A673 (cell line): Measurements from ENCODE around the gene KIRREL3. TPM values are rescaled to one million over a fixed set of nuclear protein-coding genes. Genes with fewer than 3 reads are reported as not detected.

ENCODE experiments used
- BruUV-seq: library from RNA; stranded (reverse); fragments of 400-500 nt; replicated peaks from 2 replicates; lab custom pipeline; 2021; lab: Mats Ljungman, UMichigan
- CTCF ChIA-PET: fragments of 300-600 bp; sonication (Branson Sonifier 250); formaldehyde crosslinking; loops from one replicate; lab custom pipeline; 2022; ENCODE audit warnings: antibody characterized with exemption; lab: Charles Lee
- POLR2A ChIA-PET: fragments of 300-600 bp; sonication (Branson Sonifier 250); formaldehyde crosslinking; loops from one replicate; lab custom pipeline; 2022; ENCODE audit warnings: antibody characterized with exemption; ENCODE audit not compliant: low non-redundant PET; lab: Charles Lee
- DNase-seq: peaks from one replicate; pipeline ENCODE4 v3.0.0-alpha.2; 2015; ENCODE audit warnings: low spot score
- H3K27ac ChIP-seq: fragments of 200-600 bp; sonication (generic); 2 replicates; pipeline ENCODE4 v1.5.1; 2016; ENCODE audit warnings: mixed run types, low read depth, mild to moderate bottlenecking, mixed read lengths, antibody characterized with exemption, low read length; ENCODE audit not compliant: poor library complexity, severe bottlenecking
- H3K27me3 ChIP-seq: fragments of 200-600 bp; sonication (generic); replicated peaks from 2 replicates; pipeline ENCODE4 v1.6.1; 2017; ENCODE audit warnings: mixed run types, low read depth, mild to moderate bottlenecking, mixed read lengths, antibody characterized with exemption, low read length; ENCODE audit not compliant: insufficient read depth, poor library complexity
- H3K36me3 ChIP-seq: fragments of 200-600 bp; sonication (generic); 2 replicates; pipeline ENCODE4 v1.6.1; 2016; ENCODE audit warnings: mixed run types, mild to moderate bottlenecking, mixed read lengths, antibody characterized with exemption, low read length; ENCODE audit not compliant: insufficient read depth, poor library complexity, severe bottlenecking
- H3K4me1 ChIP-seq: fragments of 200-600 bp; sonication (generic); 2 replicates; pipeline ENCODE4 v1.6.1; 2017; ENCODE audit warnings: mixed run types, mild to moderate bottlenecking, mixed read lengths, antibody characterized with exemption, low read length; ENCODE audit not compliant: insufficient read depth, poor library complexity, severe bottlenecking
- H3K4me3 ChIP-seq: fragments of 200-600 bp; sonication (generic); 2 replicates; pipeline ENCODE4 v1.5.1; 2016; ENCODE audit warnings: low read depth, mixed run types, mild to moderate bottlenecking, mixed read lengths, low read length; ENCODE audit not compliant: poor library complexity, severe bottlenecking
- H3K9me3 ChIP-seq: fragments of 200-600 bp; sonication (generic); 2 replicates; pipeline ENCODE4 v1.6.1; 2016; ENCODE audit warnings: mixed run types, low read depth, mild to moderate bottlenecking, mixed read lengths, antibody characterized with exemption, low read length; ENCODE audit not compliant: poor library complexity, severe bottlenecking
- CTCF ChIP-seq: fragments of 300-800, 200-600 bp; sonication (generic); conservative IDR thresholded peaks from 2 replicates; pipeline ENCODE4 v1.5.1; 2017; ENCODE audit warnings: low read depth, mild to moderate bottlenecking, antibody characterized with exemption, low read length, moderate library complexity, mixed read lengths
- EZH2 ChIP-seq: fragments of 200-600 bp; sonication (generic); IDR thresholded peaks from 2 replicates; pipeline ENCODE4 v1.6.1; 2017; ENCODE audit warnings: borderline replicate concordance, low read depth, mild to moderate bottlenecking, mixed read lengths, antibody characterized with exemption, low read length; ENCODE audit not compliant: poor library complexity, severe bottlenecking
- intact Hi-C: fragments of 100-400 bp; cut with micrococcal nuclease; formaldehyde crosslinking; loops from one replicate; pipeline ENCODE4 v1.10.0; 2022; ENCODE audit not compliant: unreplicated experiment
- total RNA-seq: library from RNA; stranded (reverse); gene quantifications from 2 replicates; pipeline ENCODE4 v1.2.3, GENCODE V29; 2021

Gene KIRREL3
- total RNA-seq, 1 experiment from 2014 or later: not detected

GRCh38 chr11:126496576-126497337, 503.8 kb downstream of the KIRREL3 start:
- DNase-seq: no peak
- Histone ChIP-seq H3K9me3 (no peaks in the 10 kb centered on the region), H3K36me3 (no peaks in the 10 kb centered on the region), H3K27ac (no peak overlapping the region), H3K4me3 (no peak overlapping the region), H3K27me3 (no peaks in the 10 kb centered on the region), H3K4me1 (peaks cover 8% of the 10 kb centered on the region)
- CTCF ChIA-PET: interaction anchor here (1.6 kb wide), 1 partner anchor 16 kb away, joined by 4 read pairs; no protein-coding TSS in a partner anchor
- intact Hi-C loops: no loop called here
- no TSS peak for BruUV-seq
- TF ChIP-seq CTCF (no peak), EZH2 (no peak)
- POLR2A ChIA-PET: no interaction called here

DNA sequence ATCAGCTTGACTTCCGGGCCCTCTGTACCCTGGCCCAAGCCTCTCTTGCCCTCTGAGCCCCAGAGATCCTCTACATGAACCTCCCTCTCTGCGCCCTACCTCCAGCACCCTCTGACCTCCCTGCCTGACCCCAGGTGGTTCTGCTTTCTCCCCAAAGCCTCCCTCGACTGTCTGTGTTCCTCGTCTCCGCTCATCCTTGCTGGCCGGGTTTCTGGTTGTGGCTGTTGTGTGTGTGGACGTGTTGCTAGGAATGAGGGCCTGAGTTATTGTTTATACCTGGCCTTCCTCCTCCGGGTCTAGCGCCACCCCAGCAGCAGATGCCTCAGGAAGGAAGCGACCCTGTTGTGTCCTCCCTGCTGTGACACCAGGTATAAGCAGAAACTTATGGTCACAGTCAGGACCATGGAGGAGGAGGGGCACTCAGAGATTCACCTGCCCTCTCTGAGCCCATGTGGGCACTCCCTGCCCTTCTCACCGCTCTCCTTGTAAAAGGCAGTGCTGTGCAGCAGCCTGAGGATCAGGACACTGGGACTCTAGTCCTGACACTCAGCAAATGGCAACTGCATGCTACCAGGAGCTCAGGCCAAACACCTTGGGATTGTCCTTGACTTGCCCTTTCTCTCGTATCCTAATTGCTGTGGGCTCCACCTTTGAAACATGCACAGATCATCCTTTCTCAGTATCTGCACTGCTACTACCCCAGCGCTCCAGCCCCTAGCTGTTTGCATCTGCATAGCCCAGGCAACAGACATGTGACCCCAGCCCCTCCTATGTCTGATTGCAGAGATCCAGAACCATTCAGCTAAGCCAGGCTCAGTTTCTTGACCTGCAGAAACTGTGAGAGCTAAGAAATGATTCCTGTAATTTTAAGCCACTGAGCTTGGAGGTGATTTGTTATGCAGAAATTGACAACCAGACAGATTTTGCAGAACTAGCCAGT, 505.0 kb downstream of the KIRREL3 start:
- H3K9me3 ChIP-seq: no peaks in the 10 kb centered on the region
- no peak for DNase-seq
- no peaks in the 10 kb centered on the region for H3K36me3 ChIP-seq
- ChIA-PET POLR2A (no interaction called here), CTCF (no interaction called here)
- BruUV-seq: no TSS peak
- TF ChIP-seq CTCF: no peak
- TF ChIP-seq EZH2: no peak
- H3K27me3 ChIP-seq: no peaks in the 10 kb centered on the region
- no peak overlapping the region for H3K27ac ChIP-seq
- H3K4me1 ChIP-seq: peaks cover 8% of the 10 kb centered on the region
- no peak overlapping the region for H3K4me3 ChIP-seq
- intact Hi-C loops: no loop called here

- Histone ChIP-seq H3K4me3 (no peak overlapping the region), H3K4me1 (peaks cover 8% of the 10 kb centered on the region), H3K27me3 (no peaks in the 10 kb centered on the region), H3K36me3 (no peaks in the 10 kb centered on the region), H3K9me3 (no peaks in the 10 kb centered on the region), H3K27ac (no peak overlapping the region)
- TF ChIP-seq EZH2: no peak
- no peak for TF ChIP-seq CTCF
- no peak for DNase-seq
- ChIA-PET POLR2A (no interaction called here), CTCF (no interaction called here)
- no TSS peak for BruUV-seq
- intact Hi-C loops: no loop called here
These were observed 505.7 kb downstream of the KIRREL3 start for GRCh38 chr11:126494831-126495230.
